GM12891 (cell line): Measurements from ENCODE around the gene IFRD2.

Source experiments
- PAX5 ChIP-seq: IDR thresholded peaks from 2 replicates; pipeline ENCODE4 v1.6.1; 2011; ENCODE audit warnings: low read length, moderate library complexity, mild to moderate bottlenecking; ENCODE audit not compliant: insufficient read depth, severe bottlenecking
- POLR2A ChIP-seq: IDR thresholded peaks from 2 replicates; pipeline ENCODE4 v1.6.1; 2011; ENCODE audit warnings: low read depth, low read length, control low read depth
- POLR2AphosphoS5 ChIP-seq: IDR thresholded peaks from 2 replicates; pipeline ENCODE4 v1.6.1; 2011; ENCODE audit warnings: low read depth, low read length, control low read depth
- POU2F2 ChIP-seq: IDR thresholded peaks from 2 replicates; pipeline ENCODE4 v1.6.1; 2011; ENCODE audit warnings: low read depth, mild to moderate bottlenecking, control low read depth, low read length, moderate library complexity
- SPI1 ChIP-seq: IDR thresholded peaks from 2 replicates; pipeline ENCODE4 v1.6.1; 2011; ENCODE audit warnings: low read depth, low read length, control low read depth
- TAF1 ChIP-seq: IDR thresholded peaks from 2 replicates; pipeline ENCODE4 v1.6.1; 2011; ENCODE audit warnings: low read depth, low read length, control low read depth

DNA sequence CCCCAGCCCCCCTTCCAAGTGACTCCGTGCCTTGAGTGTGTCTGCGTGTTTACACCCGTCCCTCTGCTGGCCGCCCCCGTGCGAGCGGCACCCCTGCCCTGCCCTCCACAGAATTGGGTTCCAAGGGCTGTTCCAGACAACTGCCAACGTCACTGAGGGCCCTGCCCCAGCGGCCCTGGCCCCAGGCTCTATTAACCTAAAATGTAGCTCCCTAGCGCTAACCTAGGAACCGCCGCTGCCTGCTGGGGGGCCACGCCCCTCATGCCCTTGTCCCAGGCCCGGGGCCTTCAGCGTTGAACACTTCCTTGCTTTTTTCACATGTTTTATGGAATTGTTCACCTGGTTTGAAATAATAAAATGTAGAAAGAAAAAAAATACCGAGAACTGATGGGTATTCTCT is 33.2 kb downstream of the IFRD2 start:
- TF ChIP-seq TAF1 (no peak), POLR2A (no peak), POLR2AphosphoS5 (no peak), POU2F2 (no peak), SPI1 (no peak), PAX5 (no peak)
